Activated naive CD4-positive, alpha-beta T cell treated with anti-CD3 and anti-CD28 coated beads, Interleukin-2, amount 50 U/mL, for 72 hours (primary cell): Measurements from ENCODE around the gene RAB17. TPM values are rescaled to one million over a fixed set of nuclear protein-coding genes. Genes with fewer than 3 reads are reported as not detected.
"Not testable (repeated sequence)": the region's sequence is repeated elsewhere in the genome, so short reads cannot be mapped to it uniquely, and the experiment has no call there.

ENCODE experiments used
- ATAC-seq, 2 donors: fragments of 150-1000 bp; cut with Tn5 transposase; 2 replicates each; pipeline ENCODE4 v1.10.0; 2021; ENCODE audit warnings: mild to moderate bottlenecking in 2 of 2, moderate library complexity in 2 of 2
- DNase-seq, 2 donors: peaks; one replicate each; pipeline ENCODE4 v3.0.0; 2021 to 2022; ENCODE audit warnings: low spot score in 2 of 2
- H3K27ac Mint-ChIP-seq, 2 donors: one replicate each; pipeline ENCODE4 v1.8.0; 2022; ENCODE audit warnings: mild to moderate bottlenecking in 2 of 2, mixed read lengths in 2 of 2
- H3K36me3 Mint-ChIP-seq, 2 donors: one replicate each; pipeline ENCODE4 v1.8.0; 2022; ENCODE audit warnings: mixed read lengths in 2 of 2
- H3K9me3 Mint-ChIP-seq, 2 donors: one replicate each; pipeline ENCODE4 v1.8.0; 2022; ENCODE audit warnings: mixed read lengths in 2 of 2
- total RNA-seq, 2 donors: library from RNA; stranded (reverse); gene quantifications; one replicate each; pipeline ENCODE4 v1.2.3, GENCODE V29; 2022

The RAB17 gene
- total RNA-seq, 2 donors from 2014 or later: 0.88 TPM; not detected in 1

- DNase-seq, H3K36me3 Mint-ChIP-seq, H3K27ac Mint-ChIP-seq, ATAC-seq, H3K9me3 Mint-ChIP-seq: not testable (repeated sequence)
These were observed 16.0 kb upstream of the RAB17 start for GRCh38 chr2:237606522-237606921.

DNA sequence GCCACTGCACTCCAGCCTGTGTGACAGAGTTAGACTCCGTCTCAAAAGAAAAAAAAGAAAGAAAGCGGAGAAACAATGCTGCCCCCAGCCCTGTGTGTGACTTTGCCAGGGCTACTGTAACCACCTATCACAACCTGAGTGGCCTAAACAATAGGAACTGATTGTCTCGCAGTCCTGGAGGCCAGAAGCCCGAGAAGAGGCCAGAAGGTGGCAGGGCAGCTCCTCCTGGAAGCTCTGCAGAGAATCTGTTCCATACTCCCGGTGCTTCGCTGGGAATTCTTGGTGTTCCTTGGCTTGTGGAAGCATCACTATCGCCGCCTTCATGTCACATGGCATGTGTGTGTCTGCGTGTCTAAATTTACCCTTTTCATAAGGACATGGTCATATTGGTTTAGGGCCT lies 14.4 kb upstream of the RAB17 start:
- H3K9me3 Mint-ChIP-seq: peaks cover 0 to 5% of the 10 kb centered on the region in 2 donors
- H3K27ac Mint-ChIP-seq: peak overlapping the region in 1 of 2 donors; percentile 34
- DNase-seq: no peak
- no peaks in the 10 kb centered on the region for H3K36me3 Mint-ChIP-seq
- ATAC-seq: no peak

- DNase-seq (no peak), ATAC-seq (no peak)
- H3K27ac Mint-ChIP-seq: no peak overlapping the region
- no peaks in the 10 kb centered on the region for H3K36me3 Mint-ChIP-seq
- peaks cover 0 to 5% of the 10 kb centered on the region in 2 donors for H3K9me3 Mint-ChIP-seq
These were observed 13.9 kb upstream of the RAB17 start for GRCh38 chr2:237604391-237604790.

DNA sequence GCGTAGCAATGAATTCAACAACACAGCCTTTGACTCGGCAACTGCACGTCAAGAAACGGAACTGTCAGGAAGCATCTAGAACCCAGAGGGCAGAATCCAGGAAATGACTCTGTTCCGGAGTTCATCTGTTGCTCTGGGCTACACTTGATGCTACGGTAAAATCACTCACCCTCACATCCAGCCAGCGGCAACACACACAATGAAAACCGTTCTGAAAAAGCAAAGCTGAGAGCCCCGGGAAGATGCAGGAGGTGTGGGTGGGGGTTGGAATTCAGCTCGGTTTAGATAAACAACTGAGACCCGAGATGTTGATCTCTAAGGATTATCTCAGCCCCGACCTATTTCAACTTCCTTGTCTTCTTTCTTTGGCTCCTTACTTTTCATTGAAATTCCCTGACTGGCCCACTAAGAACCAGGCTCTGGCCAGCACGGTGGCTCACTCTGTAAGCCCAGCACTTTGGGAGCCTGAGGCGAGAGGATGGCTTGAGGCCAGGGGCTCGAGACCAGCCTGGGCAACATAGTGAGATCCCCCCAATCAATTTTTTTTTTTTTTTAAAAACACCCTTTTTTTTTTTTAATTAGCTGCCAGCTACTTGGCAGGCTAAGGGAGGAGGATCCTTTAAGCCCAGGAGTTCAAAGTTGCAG lies 13.3 kb upstream of the RAB17 start:
- Mint-ChIP-seq H3K9me3 (peaks cover 0 to 5% of the 10 kb centered on the region in 2 donors), H3K36me3 (no peaks in the 10 kb centered on the region), H3K27ac (peak overlapping the region; percentile 83 to 87)
- ATAC-seq (peak; percentile 88 to 95), DNase-seq (no peak)

DNA sequence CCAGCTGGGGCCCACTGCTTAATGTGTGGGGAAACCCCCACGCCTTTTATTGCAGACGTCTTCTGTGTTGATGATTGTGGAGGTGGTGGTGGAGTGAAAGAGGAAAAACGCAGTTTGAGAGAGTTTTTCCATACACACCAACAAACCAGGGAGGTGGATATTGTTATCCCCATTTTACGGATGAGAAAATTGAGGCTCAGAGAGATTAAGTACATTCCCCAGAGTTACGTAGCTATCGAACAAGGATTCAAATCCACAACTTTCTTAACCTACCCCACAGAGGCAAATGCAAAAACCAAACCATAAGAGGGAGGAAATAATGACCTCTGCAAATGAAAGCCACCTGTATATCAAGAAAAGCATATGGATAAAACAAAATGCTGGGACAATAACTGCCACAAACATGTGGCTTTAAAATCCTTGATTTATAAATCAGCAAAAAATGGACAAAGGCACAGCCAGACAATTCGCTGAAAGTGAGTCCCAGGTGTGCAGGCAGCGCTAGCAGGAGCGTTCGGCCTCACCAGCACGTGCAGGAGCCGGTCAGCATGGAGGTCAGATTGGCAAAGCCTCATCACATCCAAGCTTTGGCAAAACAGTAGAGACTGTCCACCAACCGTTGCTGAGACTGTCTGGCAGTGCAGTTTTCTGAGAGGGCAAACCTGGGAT lies 12.6 kb upstream of the RAB17 start:
- no peaks in the 10 kb centered on the region for H3K36me3 Mint-ChIP-seq
- no peak for ATAC-seq
- no peak for DNase-seq
- peak overlapping the region; percentile 83 to 87 for H3K27ac Mint-ChIP-seq
- peaks cover 0 to 5% of the 10 kb centered on the region in 2 donors for H3K9me3 Mint-ChIP-seq

DNA sequence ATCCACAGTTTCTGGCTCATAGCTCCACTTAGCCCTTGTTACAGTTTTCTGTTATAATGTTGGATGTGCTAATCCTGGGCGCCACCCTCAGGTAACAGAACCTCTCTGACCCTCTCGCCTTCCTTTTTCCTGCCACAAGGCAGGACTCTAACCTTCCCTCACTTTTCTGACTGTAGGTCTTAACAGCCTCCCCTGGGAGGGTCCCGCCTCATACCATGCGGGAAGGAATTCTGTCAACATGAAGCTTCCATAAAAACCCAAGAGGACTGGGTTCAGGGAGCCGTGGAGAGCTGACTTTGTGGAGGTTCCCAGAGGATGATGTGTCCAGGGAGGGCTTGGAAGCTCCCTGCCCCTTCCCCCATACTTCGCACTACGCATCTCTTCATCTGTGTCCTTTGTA lies 11.9 kb upstream of the RAB17 start:
- H3K36me3 Mint-ChIP-seq: no peaks in the 10 kb centered on the region
- peak overlapping the region in 1 of 2 donors; percentile 83 for H3K27ac Mint-ChIP-seq
- DNase-seq (no peak), ATAC-seq (no peak)
- peaks cover 0 to 5% of the 10 kb centered on the region in 2 donors for H3K9me3 Mint-ChIP-seq

- Mint-ChIP-seq H3K9me3 (no peaks in the 10 kb centered on the region), H3K36me3 (no peaks in the 10 kb centered on the region), H3K27ac (peak overlapping the region; percentile 5 to 44)
- DNase-seq: no peak
- ATAC-seq: no peak
These were observed 11.1 kb upstream of the RAB17 start for GRCh38 chr2:237601453-237602116.

GRCh38 chr2:237600205-237600846 lies 9.8 kb upstream of the RAB17 start:
- ATAC-seq (no peak), DNase-seq (no peak)
- peak overlapping the region in 1 of 2 donors; percentile 5 for H3K27ac Mint-ChIP-seq
- no peaks in the 10 kb centered on the region for H3K36me3 Mint-ChIP-seq
- H3K9me3 Mint-ChIP-seq: no peaks in the 10 kb centered on the region

DNA sequence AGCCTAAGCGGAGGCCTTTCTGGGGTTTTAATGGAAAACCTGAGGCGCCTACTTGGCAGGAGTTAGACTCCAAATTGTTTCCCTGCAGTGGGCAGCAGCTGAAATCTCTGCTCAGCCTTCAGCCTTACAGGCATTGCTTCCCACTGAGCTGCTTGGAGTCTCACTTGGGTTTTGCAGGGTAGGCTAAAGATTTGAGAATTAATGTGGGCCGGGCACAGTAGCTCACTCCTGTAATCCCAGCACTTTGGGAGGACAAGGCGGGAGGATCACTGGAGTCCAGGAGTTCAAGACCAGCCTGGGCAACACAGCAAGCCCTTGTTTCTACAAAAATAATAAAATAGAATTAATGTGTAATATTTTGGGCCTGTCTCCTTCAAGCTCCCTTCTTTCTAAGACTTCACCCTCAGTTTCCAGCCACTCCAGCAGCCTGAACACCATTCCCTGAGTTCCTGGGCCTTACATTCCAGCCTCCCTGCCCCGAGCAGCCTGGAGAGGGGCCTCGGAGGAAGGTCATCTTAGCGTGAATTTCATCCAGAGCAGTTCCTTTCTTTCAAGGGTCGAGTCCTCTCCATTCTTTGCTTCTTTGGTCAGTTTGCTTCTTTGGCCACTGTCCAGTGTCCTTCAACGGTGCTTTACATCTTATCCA lies 9.1 kb upstream of the RAB17 start:
- no peaks in the 10 kb centered on the region for H3K36me3 Mint-ChIP-seq
- no peak overlapping the region for H3K27ac Mint-ChIP-seq
- ATAC-seq (no peak), DNase-seq (no peak)
- no peaks in the 10 kb centered on the region for H3K9me3 Mint-ChIP-seq

DNA sequence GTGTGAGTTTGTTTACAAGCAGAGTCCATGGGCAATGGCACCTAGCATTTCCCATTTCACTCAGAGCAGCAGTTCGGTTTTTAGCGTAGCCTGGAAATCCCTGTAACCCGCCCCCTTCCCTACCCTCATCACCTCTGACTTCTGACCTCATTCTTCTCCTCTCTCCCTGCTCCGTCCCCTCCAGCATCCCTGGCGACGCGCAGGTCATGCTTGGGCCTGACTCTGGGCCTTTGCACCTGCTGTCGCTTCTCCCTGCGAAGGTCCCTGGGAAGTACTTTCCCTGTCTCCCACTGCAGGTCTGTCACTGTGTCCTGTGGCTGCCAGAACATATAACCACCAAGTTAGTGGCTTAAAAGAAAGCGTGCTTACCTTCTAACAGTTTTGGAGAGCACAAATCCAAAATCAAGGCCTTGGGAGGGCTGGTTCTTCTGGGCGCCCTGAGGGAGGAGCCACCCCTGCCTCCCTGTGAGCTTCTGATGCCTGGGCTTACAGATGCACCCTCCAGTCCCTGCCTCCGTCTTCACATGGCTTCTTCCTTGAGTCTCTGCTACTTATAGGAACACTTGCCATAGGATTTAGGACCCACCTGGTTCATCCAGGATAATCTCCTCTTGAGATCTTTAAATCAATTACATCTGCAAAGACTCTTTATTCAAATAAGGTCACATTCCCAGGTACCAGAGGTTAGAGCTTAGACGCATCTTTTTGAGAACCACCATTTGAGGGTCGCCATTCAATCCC lies 8.1 kb upstream of the RAB17 start:
- ATAC-seq (no peak), DNase-seq (no peak)
- Mint-ChIP-seq H3K36me3 (no peaks in the 10 kb centered on the region), H3K9me3 (no peaks in the 10 kb centered on the region), H3K27ac (peak overlapping the region in 1 of 2 donors; percentile 65)

- Mint-ChIP-seq H3K27ac (peak overlapping the region in 1 of 2 donors; percentile 86), H3K36me3 (no peaks in the 10 kb centered on the region), H3K9me3 (no peaks in the 10 kb centered on the region)
- DNase-seq (no peak), ATAC-seq (no peak)
These were observed 6.9 kb upstream of the RAB17 start for GRCh38 chr2:237597196-237598145.

DNA sequence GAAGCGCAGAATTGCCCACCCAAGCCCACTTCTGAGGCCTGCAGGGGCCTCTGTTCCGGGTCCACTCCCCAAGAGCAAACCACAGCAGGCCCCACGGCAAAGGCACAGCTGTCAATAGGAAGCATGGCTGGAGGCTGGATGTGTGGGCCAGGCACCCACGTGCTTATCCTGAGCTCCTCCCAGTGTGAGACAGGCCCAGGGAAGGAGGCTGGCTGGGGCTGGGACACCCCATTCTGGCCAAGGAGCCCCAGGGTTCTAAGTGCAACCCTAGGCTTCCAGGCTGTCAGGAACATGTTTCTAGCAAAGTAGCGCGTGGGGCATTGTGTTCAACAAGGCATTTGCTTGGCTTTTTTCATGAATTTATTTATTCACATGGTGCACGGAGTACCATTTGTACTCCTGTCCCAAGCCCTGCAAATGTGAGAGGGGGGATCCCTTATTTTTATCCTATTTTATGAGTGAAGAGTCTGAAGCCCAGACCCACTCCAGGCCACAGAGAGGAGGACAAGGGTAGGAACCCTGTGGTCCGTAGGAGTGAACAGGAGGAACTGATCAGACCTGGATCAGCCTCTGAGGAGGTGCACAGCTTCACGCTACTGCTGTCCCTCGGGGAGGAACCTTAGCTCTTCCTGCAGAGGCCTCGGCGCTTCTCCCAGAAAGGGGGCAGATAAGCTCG lies 6.1 kb upstream of the RAB17 start:
- no peaks in the 10 kb centered on the region for H3K9me3 Mint-ChIP-seq
- no peak for ATAC-seq
- no peaks in the 10 kb centered on the region for H3K36me3 Mint-ChIP-seq
- H3K27ac Mint-ChIP-seq: peak overlapping the region in 1 of 2 donors; percentile 74
- DNase-seq: no peak

GRCh38 chr2:237595829-237596519 lies 5.4 kb upstream of the RAB17 start:
- not testable (repeated sequence) for H3K36me3 Mint-ChIP-seq, ATAC-seq, DNase-seq, H3K9me3 Mint-ChIP-seq
- H3K27ac Mint-ChIP-seq: peak overlapping the region in 1 of 2 donors; percentile 74

- no peak for DNase-seq
- ATAC-seq: no peak
- H3K9me3 Mint-ChIP-seq: no peaks in the 10 kb centered on the region
- no peaks in the 10 kb centered on the region for H3K36me3 Mint-ChIP-seq
- no peak overlapping the region for H3K27ac Mint-ChIP-seq
These were observed 4.0 kb upstream of the RAB17 start for GRCh38 chr2:237594514-237594871.
